Erythroblast (primary cell): ENCODE results near the gene MBP.

Experiments
- GATA1 ChIP-seq: IDR thresholded peaks from 2 replicates; pipeline ENCODE4 v1.6.1; 2011; ENCODE audit warnings: low read depth, mild to moderate bottlenecking, control low read depth, low read length, moderate library complexity
- POLR2A ChIP-seq: IDR thresholded peaks from 2 replicates; pipeline ENCODE4 v1.6.1; 2011; ENCODE audit warnings: mild to moderate bottlenecking, low read length

DNA sequence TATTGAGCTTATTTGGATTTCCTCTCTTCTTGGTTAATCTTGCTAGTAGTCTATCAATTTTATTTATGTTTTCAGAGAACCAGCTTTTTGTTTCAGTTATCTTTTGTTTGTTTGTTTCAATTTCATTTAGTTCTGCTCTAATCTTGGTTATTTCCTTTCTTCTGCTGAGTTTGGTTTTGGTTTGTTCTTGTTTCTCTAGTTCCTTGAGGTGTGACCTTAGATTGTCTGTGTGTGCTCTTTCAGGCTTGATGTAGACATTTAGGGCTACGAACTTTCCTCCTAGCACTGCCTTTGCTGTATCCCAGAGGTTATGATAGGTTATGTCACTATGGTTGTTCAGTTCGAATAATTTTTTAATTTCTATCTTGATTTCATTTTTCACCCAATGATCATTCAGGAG lies 168.6 kb downstream of the MBP start:
- no peak for TF ChIP-seq POLR2A
- no peak for TF ChIP-seq GATA1
